Pons (tissue), 1 donor: ENCODE measurements around the gene ZGRF1.
"Not testable (repeated sequence)": the region's sequence is repeated elsewhere in the genome, so short reads cannot be mapped to it uniquely, and the experiment has no call there.

ENCODE experiments used
- DNase-seq: peaks from one replicate; pipeline ENCODE4 v3.0.0-alpha.2; 2016; ENCODE audit warnings: low spot score

ZGRF1 gene, protein sequence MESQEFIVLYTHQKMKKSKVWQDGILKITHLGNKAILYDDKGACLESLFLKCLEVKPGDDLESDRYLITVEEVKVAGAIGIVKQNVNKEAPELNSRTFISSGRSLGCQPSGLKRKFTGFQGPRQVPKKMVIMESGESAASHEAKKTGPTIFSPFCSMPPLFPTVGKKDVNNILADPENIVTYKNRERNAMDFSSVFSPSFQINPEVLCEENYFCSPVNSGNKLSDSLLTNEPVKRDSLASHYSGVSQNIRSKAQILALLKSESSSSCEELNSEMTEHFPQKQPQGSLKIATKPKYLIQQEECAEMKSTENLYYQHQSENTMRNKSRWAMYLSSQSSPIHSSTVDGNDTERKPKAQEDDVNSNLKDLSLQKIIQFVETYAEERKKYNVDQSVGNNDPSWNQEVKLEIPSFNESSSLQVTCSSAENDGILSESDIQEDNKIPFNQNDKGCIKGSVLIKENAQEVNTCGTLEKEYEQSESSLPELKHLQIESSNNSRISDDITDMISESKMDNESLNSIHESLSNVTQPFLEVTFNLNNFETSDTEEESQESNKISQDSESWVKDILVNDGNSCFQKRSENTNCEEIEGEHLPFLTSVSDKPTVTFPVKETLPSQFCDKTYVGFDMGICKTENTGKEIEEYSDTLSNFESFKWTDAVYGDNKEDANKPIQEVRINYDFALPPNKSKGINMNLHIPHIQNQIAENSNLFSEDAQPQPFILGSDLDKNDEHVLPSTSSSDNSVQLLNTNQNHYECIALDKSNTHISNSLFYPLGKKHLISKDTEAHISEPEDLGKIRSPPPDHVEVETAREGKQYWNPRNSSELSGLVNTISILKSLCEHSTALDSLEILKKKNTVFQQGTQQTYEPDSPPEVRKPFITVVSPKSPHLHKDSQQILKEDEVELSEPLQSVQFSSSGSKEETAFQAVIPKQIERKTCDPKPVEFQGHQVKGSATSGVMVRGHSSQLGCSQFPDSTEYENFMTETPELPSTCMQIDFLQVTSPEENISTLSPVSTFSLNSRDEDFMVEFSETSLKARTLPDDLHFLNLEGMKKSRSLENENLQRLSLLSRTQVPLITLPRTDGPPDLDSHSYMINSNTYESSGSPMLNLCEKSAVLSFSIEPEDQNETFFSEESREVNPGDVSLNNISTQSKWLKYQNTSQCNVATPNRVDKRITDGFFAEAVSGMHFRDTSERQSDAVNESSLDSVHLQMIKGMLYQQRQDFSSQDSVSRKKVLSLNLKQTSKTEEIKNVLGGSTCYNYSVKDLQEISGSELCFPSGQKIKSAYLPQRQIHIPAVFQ (N-terminal part only)

GRCh38 chr4:112636688-112637551 is at the start of gene ZGRF1, which contains the start of gene LARP7:
Gene ZGRF1, minus strand, starts transcription at chr4:112636909. Its CDS starts 3,733 bp downstream, at chr4:112633176.
Gene LARP7, plus strand, starts transcription at chr4:112637143. Its CDS starts 7,527 bp downstream, at chr4:112644670.
- peak; percentile 99 for DNase-seq

GRCh38 chr4:112680996-112681395 is 44.3 kb upstream of the ZGRF1 start:
- DNase-seq, result no peak

DNA sequence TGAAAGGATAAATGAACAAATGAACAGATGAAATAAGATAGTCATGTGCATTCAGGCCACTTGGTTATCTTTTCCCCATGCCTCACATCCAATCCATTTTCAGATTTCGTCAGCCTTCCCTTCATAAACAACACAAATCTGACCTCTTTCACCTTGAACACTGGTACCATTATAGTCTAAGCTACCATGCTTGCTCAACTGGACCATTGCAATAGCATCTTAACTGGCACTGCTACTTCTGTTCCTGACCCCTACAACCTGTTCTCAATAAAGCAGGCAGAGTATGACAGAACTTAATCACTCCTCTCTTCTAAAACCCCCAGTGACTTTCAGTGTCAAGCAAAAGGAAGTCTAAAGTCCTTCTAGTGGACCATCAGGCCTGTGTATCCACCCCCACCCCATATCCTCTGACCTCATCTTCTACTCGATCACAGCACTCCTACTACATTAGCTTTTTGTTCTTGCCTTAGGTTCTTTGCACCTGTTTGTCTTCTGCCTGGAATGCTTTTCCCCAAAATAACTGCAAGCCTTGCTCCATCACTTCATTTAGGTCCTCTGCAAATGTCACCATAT is 40.9 kb upstream of the ZGRF1 start:
- DNase-seq, result no peak

DNA sequence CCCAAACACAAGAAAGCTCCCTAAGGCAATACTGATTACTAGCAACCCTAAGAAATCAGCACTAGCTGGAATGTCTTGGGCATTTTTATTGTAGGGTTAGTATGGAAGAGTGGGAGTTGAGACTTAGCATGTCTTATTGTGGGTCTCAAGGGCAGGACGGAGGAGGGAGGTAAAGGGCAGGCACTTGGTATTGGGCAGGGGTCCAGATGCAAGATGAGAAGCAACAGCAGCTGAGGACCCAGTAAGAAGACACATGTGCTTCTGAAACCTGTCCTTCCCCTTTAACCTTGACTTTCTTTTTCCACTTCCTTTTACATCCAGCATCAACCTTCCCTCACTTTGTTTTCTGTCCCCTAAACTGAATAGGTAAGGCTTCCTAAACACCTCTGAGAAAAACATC is 37.7 kb upstream of the ZGRF1 start:
- DNase-seq, result no peak

DNA sequence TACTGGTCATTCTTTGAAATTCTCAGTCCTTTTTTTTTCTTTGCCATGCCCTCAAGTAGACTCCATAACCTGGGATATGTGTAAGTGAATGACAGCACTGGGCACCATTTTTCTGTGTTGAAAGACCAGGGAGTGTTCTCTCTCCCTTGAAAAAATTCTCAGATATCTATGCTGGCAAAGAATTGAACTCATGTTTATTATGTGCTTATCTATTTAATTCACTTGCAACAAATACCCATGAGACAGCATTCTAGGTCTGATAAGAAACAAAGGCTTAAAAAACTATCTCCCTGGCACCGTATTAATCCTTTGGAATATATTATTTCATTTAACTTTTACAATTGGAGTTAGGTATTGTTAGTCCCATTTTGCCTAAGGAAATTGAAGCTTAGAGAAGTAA is 37.0 kb upstream of the ZGRF1 start:
- no peak for DNase-seq

DNA sequence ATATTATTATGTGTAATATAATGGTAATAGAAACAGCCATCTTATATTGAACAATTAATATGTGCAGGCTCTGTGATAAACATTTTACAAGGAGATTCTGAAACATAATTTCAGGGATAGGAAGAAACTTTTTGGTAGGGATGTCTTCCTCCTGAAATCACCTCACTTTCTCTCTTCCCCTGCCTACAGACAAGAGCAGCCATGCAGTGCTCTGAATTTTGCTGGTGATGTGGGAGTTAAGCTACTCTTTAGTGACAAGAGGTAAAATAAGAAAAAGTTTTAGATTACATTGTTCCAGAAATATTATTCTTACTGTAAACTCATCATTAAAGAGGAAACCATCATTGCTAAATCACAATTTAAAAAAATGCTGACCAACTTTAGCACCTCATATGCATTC is 36.4 kb upstream of the ZGRF1 start:
- DNase-seq, result no peak

DNA sequence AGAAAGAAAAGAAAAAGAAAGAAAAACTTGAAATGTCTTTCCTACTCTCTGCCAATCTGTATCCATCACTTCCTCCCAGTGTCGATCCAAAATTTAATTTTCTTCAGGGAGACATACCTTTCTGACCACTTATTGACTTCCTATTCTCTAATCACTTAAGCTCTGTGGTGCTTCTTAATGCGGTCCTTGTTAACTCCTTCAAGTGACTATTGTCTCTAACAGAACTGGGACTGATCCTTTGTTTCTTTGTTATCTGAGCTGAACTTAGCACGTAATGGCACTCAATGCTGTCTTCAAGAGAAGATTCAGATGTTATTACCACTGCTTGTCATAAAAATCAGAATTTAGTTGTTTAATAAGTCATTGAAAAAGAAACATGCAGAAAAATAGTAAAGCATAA is 31.4 kb upstream of the ZGRF1 start:
- DNase-seq, result no peak

GRCh38 chr4:112664611-112665010 is 27.9 kb upstream of the ZGRF1 start:
- no peak for DNase-seq

GRCh38 chr4:112656115-112656514 is 19.4 kb upstream of the ZGRF1 start:
- DNase-seq, result not testable (repeated sequence)

DNA sequence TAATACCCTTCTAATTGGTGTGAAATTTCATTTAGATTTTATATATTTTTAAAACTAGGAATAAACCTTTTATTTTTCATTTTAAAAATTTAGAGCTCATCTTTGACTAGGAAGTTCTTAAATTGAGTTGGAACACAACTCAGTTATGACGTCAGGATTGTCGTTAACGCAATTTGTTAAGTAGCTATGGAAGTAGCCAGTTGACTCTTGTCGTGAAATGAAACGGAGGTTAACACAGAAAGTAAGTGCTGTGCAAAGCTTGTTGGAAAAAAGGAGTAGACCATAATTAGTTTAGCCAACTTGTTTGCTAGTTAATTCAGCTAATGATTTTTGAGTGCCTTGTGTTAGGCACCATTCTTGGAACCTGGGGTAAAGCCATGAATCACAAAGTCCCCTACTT is 18.6 kb upstream of the ZGRF1 start:
- no peak for DNase-seq

- no peak for DNase-seq
These were observed 15.5 kb upstream of the ZGRF1 start for GRCh38 chr4:112652216-112652615.

DNA sequence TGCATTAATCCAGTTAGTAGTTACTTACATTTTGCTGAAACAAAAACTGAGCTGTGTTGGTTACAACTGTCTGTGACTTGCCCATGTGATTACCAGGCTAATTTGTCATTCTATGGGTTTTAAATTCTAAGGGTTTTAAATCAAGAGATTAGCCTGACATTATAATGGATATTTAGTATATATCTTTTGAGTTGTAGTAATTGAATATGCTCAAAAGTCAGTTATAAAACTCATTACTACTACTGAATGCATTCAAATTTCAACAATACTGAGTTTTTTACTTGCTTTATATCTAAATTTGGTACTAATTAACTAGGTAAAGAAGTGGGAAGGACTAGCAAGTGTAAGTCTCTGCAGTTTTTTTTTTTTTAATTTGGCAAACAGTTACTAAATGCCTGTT is 14.9 kb upstream of the ZGRF1 start:
- DNase-seq, result no peak

GRCh38 chr4:112650332-112650731 is 13.6 kb upstream of the ZGRF1 start:
- no peak for DNase-seq

DNA sequence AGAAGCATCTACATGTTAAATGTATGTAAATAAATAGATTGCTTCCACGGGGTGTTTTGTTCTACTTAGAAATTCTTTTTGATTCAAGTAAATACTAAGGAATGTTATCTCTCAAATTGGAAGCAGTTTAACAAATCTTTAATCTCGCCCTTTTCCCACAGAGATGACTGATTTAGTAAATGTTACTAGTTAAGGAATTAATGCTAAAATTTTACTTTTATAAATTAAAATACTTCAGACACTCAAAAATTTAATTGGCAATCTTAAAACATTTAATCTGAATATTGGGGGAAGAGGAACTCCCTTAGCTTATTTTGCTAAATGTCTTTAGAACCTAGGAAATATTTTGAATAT is 12.3 kb upstream of the ZGRF1 start:
- DNase-seq, result no peak

DNA sequence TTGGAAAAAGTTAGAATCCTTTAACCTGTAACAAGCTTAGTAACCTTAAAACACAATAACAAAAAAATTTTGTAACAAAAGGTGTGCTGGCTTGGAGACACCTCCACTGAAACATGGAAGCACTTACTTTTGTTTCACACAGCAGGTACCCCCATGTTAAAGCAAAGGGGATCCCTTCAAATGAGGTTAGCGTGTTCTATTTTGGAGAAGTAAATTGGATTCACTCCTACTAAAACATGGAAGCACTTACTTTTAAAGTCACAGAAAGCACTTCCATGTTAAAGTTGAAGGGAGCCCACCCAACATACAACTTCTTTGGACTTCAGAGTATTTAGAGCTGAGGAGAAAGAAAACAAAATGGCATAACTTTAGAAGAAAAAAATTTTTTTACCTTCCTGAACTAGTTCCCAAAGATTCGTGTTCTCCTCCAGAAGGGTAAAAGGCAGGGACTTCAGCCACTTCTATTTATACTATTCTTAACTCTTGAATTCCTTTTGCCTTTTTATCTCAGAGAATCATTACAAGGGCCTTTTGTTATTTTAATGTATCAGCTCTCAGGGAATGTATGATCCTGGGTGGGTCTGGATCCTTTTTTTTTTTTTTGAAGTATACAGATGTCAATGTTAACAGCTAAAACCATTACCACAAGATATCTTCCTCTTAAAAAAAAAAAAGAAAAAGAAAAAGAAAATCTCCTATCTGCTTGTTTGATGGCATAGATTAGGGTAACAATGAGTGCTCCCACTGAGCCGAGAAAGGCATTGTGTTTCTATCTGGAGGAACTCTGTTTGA is 11.8 kb upstream of the ZGRF1 start:
- no peak for DNase-seq

DNA sequence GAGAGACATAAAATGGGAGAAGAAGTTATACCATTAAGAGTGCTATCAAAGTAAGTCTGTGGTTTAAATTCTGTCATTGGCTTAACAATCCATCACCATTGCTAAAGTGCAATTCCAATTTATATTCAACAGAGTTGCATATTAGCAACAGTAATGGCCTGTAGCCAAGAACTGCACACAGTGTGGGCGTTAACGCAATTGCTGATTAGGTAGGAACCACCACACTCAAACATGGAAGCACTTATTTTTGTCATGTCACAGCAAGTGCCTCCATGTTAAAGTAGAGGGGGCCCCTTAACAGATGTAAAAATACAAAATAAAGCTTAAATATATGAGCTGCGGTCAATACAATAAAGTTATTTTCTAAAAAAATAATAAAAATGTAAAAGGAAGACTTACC is 11.1 kb upstream of the ZGRF1 start:
- no peak for DNase-seq

DNA sequence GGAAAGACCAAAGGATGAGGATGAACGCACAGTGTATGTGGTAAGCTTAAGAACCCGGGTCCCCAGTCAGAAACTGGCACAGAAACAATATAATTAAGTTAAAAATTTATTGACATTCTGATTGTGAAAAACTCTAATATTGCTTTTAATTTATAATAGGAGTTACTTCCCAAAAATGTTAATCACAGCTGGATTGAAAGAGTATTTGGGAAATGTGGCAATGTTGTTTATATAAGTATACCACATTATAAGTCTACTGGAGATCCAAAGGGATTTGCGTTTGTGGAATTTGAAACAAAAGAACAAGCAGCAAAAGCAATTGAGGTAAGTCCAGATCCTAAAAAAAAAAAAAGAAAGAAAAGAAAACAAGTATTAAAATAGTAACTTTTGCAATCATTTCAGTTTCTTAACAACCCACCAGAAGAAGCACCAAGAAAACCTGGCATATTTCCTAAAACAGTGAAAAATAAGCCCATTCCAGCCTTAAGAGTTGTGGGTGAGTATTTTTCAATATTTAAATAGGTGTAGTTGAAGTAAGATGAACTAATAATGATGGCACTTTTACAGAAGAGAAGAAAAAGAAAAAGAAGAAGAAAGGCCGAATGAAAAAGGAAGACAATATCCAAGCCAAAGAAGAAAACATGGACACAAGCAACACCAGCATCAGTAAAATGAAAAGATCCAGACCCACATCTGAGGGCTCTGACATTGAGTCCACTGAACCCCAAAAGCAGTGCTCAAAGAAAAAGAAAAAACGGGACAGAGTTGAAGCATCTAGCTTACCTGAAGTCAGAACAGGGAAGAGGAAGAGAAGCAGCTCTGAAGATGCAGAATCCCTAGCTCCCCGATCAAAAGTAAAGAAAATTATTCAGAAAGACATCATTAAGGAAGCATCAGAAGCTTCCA is 10.2 kb upstream of the ZGRF1 start:
- no peak for DNase-seq

DNA sequence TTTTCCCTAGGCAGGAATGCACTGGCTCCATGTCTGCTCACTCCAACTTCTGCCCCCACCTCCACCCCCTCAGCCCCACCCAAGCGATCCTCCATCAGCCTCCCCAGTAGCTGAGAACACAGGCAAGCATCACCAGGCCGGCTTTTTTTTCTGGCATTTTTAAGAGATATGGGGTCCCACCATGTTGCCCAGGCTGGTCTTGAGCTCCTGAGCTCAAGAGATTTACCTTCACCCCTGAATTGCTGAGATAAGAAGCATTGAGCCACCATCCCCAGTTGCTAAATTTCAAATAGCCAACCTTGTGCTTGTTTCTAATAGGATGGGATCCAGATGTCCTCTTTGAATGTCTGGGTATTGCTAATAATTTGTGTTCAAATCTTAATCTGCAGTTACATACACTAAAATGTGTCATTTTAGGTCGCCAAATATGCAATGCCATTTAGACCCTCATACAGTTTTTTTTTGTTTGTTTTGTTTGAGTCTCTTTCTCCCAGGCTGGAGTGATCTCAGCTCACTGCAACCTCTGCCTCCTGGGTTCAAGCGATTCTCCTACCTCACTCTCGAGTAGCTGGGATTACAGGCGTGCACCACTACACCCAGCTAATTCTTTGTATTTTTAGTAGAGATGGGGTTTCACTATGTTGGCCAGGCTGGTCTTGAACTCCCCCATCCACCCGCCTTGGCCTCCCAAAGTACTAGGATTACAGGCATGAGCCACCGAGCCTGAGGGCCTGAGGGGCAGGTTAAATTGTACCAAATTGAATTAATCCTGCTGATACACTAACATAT is 9.0 kb upstream of the ZGRF1 start:
- DNase-seq, result no peak
